Measurements from ENCODE around the gene BEST4.
"Not testable (repeated sequence)": the region's sequence is repeated elsewhere in the genome, so short reads cannot be mapped to it uniquely, and the experiment has no call there.

BEST4 gene

GRCh38 chr1:44817771-44818495 is 30.0 kb upstream of the BEST4 start:
- DNase-seq (ENCODE audit: low read depth): no peak
- TF ChIP-seq CTCF (IDR thresholded peaks at IDR 0.05; ENCODE audit: insufficient read depth, low read depth, low read length, missing control alignments): no peak
- H3K4me3 ChIP-seq (ENCODE audit: low read length): no peak overlapping the region

GRCh38 chr1:44817307-44817706 is 29.3 kb upstream of the BEST4 start:
- no peak overlapping the region for H3K4me3 ChIP-seq (ENCODE audit: low read length)
- peak; percentile 41 for DNase-seq (ENCODE audit: low read depth)
- TF ChIP-seq CTCF (IDR thresholded peaks at IDR 0.05; ENCODE audit: insufficient read depth, low read depth, low read length, missing control alignments): no peak

- DNase-seq (ENCODE audit: low read depth); H3K4me3 ChIP-seq (ENCODE audit: low read length): not testable (repeated sequence)
Measured at GRCh38 chr1:44815926-44816325, 28.0 kb upstream of the BEST4 start.

GRCh38 chr1:44812822-44813543 is 25.0 kb upstream of the BEST4 start:
- TF ChIP-seq CTCF (IDR thresholded peaks at IDR 0.05; ENCODE audit: insufficient read depth, low read depth, low read length, missing control alignments): no peak
- no peak for DNase-seq (ENCODE audit: low read depth)
- H3K4me3 ChIP-seq (ENCODE audit: low read length): peak overlapping the region; percentile 56

- no peak for DNase-seq (ENCODE audit: low read depth)
- no peak overlapping the region for H3K4me3 ChIP-seq (ENCODE audit: low read length)
- no peak for TF ChIP-seq CTCF (IDR thresholded peaks at IDR 0.05; ENCODE audit: insufficient read depth, low read depth, low read length, missing control alignments)
Measured at GRCh38 chr1:44811234-44811633, 23.3 kb upstream of the BEST4 start.

GRCh38 chr1:44810762-44811105 is 22.8 kb upstream of the BEST4 start:
- not testable (repeated sequence) for DNase-seq (ENCODE audit: low read depth); H3K4me3 ChIP-seq (ENCODE audit: low read length)

GRCh38 chr1:44810101-44810761 is 22.3 kb upstream of the BEST4 start:
- no peak overlapping the region for H3K4me3 ChIP-seq (ENCODE audit: low read length)
- DNase-seq (ENCODE audit: low read depth): no peak
- TF ChIP-seq CTCF (IDR thresholded peaks at IDR 0.05; ENCODE audit: insufficient read depth, low read depth, low read length, missing control alignments): no peak
